HL-60 (cell line): ENCODE measurements around the gene GNAQ.

Experiments used
- GABPA ChIP-seq: IDR thresholded peaks from 2 replicates; pipeline ENCODE4 v1.6.1; 2012; ENCODE audit warnings: low read depth
- POLR2AphosphoS5 ChIP-seq: IDR thresholded peaks from 2 replicates; pipeline ENCODE4 v1.6.1; 2012; ENCODE audit warnings: low read depth
- SPI1 ChIP-seq: IDR thresholded peaks from 2 replicates; pipeline ENCODE4 v1.6.1; 2012; ENCODE audit warnings: low read depth, mild to moderate bottlenecking, borderline replicate concordance
- TF ChIP-seq, protein P1 (sequence below): IDR thresholded peaks from one replicate; pipeline ENCODE4 v1.5.1; 2011; ENCODE audit warnings: low read length, control low read depth, inconsistent platforms; ENCODE audit not compliant: insufficient read depth
- TF ChIP-seq, protein P2 (sequence below): IDR thresholded peaks from 2 replicates; pipeline ENCODE4 v1.6.1; 2012; ENCODE audit warnings: low read depth; ENCODE audit not compliant: insufficient replicate concordance

DNA sequence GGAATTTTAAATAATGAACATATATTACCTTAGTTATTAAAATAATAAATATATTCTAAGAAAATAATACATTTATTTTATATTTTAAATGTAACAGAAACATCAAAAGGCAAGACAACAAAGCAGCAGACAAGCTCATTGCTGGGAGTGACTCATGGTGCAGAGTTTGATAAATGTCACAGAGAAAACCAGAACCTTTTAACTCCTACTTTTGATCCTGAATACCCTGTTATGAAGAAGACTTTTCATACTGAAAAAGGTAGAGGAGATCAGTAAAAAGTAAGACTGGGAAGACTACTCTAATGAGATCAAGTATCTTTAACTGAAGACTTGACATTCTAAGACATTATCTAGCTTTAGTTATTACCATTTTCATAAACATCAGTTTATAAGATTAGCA is 284.4 kb downstream of the GNAQ start:
- TF ChIP-seq, protein P1, sequence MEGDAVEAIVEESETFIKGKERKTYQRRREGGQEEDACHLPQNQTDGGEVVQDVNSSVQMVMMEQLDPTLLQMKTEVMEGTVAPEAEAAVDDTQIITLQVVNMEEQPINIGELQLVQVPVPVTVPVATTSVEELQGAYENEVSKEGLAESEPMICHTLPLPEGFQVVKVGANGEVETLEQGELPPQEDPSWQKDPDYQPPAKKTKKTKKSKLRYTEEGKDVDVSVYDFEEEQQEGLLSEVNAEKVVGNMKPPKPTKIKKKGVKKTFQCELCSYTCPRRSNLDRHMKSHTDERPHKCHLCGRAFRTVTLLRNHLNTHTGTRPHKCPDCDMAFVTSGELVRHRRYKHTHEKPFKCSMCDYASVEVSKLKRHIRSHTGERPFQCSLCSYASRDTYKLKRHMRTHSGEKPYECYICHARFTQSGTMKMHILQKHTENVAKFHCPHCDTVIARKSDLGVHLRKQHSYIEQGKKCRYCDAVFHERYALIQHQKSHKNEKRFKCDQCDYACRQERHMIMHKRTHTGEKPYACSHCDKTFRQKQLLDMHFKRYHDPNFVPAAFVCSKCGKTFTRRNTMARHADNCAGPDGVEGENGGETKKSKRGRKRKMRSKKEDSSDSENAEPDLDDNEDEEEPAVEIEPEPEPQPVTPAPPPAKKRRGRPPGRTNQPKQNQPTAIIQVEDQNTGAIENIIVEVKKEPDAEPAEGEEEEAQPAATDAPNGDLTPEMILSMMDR = no peak
- TF ChIP-seq, protein P2, sequence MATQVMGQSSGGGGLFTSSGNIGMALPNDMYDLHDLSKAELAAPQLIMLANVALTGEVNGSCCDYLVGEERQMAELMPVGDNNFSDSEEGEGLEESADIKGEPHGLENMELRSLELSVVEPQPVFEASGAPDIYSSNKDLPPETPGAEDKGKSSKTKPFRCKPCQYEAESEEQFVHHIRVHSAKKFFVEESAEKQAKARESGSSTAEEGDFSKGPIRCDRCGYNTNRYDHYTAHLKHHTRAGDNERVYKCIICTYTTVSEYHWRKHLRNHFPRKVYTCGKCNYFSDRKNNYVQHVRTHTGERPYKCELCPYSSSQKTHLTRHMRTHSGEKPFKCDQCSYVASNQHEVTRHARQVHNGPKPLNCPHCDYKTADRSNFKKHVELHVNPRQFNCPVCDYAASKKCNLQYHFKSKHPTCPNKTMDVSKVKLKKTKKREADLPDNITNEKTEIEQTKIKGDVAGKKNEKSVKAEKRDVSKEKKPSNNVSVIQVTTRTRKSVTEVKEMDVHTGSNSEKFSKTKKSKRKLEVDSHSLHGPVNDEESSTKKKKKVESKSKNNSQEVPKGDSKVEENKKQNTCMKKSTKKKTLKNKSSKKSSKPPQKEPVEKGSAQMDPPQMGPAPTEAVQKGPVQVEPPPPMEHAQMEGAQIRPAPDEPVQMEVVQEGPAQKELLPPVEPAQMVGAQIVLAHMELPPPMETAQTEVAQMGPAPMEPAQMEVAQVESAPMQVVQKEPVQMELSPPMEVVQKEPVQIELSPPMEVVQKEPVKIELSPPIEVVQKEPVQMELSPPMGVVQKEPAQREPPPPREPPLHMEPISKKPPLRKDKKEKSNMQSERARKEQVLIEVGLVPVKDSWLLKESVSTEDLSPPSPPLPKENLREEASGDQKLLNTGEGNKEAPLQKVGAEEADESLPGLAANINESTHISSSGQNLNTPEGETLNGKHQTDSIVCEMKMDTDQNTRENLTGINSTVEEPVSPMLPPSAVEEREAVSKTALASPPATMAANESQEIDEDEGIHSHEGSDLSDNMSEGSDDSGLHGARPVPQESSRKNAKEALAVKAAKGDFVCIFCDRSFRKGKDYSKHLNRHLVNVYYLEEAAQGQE = no peak
- TF ChIP-seq POLR2AphosphoS5 = no peak
- no peak for TF ChIP-seq GABPA
- no peak for TF ChIP-seq SPI1
